NCI-H128 (cell line): ENCODE measurements around the gene ITGA8.

ENCODE experiments used
- DNase-seq: peaks from one replicate; lab custom pipeline; 2025; ENCODE audit not compliant: unreplicated experiment; lab: John Stamatoyannopoulos, UW

Gene ITGA8

GRCh38 chr10:15472431-15473395, 247.0 kb downstream of the ITGA8 start:
- DNase-seq = no peak

GRCh38 chr10:15472008-15472407, 247.7 kb downstream of the ITGA8 start:
- DNase-seq = no peak

GRCh38 chr10:15469111-15469510, 250.6 kb downstream of the ITGA8 start:
- no peak for DNase-seq

- no peak for DNase-seq
Measured at GRCh38 chr10:15464381-15464780, 255.3 kb downstream of the ITGA8 start.
